PC-3 (cell line): Measurements from ENCODE around the gene ZNF384.

Source experiments
- EZH2phosphoT487 ChIP-seq: fragments of 300-600 bp; sonication (generic); IDR thresholded peaks from 2 replicates; pipeline ENCODE4 v1.6.1; 2018; ENCODE audit warnings: mild to moderate bottlenecking, antibody characterized with exemption, low read length, borderline replicate concordance
- TF ChIP-seq, protein P1 (sequence below): fragments of 300-600 bp; sonication (generic); conservative IDR thresholded peaks from 2 replicates; pipeline ENCODE4 v1.5.1; 2017; ENCODE audit warnings: antibody characterized with exemption, low read depth, mild to moderate bottlenecking, low read length

DNA sequence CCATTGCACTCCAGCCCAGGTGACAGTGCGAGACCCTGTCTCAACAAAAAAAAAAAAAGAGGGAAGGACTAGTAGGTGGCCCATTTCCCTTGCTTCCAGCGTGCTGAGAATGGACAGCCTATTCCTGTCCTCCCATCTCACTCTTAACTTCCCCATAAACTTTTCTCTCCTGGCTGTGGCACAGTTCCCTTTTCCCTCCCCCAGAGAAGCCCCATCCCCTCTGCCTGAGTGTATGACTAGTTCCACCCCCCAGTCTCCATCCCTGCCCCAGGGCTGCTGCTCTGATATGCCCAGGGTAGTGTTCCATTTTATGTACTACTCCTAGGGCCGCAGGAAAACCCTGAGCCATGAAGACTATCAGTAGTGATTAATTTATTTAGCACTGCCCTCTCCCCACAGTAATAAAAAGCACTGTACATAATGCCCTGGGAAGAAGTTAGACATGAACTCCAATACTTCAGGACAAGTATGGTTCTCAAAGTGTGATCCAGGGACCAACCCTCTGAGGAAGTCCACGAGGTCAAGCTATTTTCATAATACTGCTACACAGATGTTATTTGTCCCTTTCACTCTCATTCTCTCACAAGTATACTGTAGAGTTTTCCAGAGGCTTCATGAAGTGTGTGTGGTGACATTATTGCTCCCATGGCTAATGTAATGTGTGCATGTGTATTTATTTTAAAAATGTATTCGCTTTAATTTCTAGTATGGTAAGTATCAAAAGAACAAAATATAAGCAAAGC, 70.5 kb downstream of the ZNF384 start:
- no peak for TF ChIP-seq EZH2phosphoT487
- TF ChIP-seq, protein P1, sequence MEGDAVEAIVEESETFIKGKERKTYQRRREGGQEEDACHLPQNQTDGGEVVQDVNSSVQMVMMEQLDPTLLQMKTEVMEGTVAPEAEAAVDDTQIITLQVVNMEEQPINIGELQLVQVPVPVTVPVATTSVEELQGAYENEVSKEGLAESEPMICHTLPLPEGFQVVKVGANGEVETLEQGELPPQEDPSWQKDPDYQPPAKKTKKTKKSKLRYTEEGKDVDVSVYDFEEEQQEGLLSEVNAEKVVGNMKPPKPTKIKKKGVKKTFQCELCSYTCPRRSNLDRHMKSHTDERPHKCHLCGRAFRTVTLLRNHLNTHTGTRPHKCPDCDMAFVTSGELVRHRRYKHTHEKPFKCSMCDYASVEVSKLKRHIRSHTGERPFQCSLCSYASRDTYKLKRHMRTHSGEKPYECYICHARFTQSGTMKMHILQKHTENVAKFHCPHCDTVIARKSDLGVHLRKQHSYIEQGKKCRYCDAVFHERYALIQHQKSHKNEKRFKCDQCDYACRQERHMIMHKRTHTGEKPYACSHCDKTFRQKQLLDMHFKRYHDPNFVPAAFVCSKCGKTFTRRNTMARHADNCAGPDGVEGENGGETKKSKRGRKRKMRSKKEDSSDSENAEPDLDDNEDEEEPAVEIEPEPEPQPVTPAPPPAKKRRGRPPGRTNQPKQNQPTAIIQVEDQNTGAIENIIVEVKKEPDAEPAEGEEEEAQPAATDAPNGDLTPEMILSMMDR = no peak
